Loucy (cell line): ENCODE data around the gene LRRC56.

Experiments used
- H2AFZ ChIP-seq: fragments of 200-600 bp; sonication (generic); 2 replicates; pipeline ENCODE4 v1.6.0; 2016; ENCODE audit warnings: antibody characterized with exemption, mild to moderate bottlenecking, low read length, moderate library complexity
- H3F3A ChIP-seq: fragments of 200-600 bp; 2 replicates; pipeline ENCODE4 v1.6.0; 2016; ENCODE audit warnings: antibody characterized with exemption, low read depth, mild to moderate bottlenecking
- H3K27me3 ChIP-seq: fragments of 200-600 bp; sonication (generic); 2 replicates; pipeline ENCODE4 v1.6.1; 2014; ENCODE audit warnings: low read length, mild to moderate bottlenecking; ENCODE audit not compliant: insufficient read depth, poor library complexity, severe bottlenecking
- H3K36me3 ChIP-seq: fragments of 200-600 bp; sonication (generic); 2 replicates; pipeline ENCODE4 v1.6.1; 2016; ENCODE audit warnings: low read length; ENCODE audit not compliant: insufficient read depth
- H3K4me1 ChIP-seq: fragments of 200-600 bp; sonication (generic); 2 replicates; pipeline ENCODE4 v1.5.1; 2014; ENCODE audit warnings: low read length, mild to moderate bottlenecking; ENCODE audit not compliant: insufficient read depth, poor library complexity, severe bottlenecking
- H3K4me2 ChIP-seq: fragments of 200-600 bp; sonication (generic); 2 replicates; pipeline ENCODE4 v1.6.0; 2014; ENCODE audit warnings: antibody characterized with exemption, low read length, low read depth, mild to moderate bottlenecking; ENCODE audit not compliant: poor library complexity, severe bottlenecking
- H3K4me3 ChIP-seq: fragments of 200-600 bp; sonication (generic); 2 replicates; pipeline ENCODE4 v1.5.1; 2014; ENCODE audit warnings: low read length, mild to moderate bottlenecking, mixed read lengths; ENCODE audit not compliant: poor library complexity, severe bottlenecking
- H3K79me2 ChIP-seq: fragments of 200-600 bp; sonication (generic); 2 replicates; pipeline ENCODE4 v1.6.1; 2014; ENCODE audit warnings: low read length; ENCODE audit not compliant: insufficient read depth
- H3K9ac ChIP-seq: fragments of 200-600 bp; sonication (generic); 2 replicates; pipeline ENCODE4 v1.6.0; 2014; ENCODE audit warnings: mild to moderate bottlenecking, low read depth, low read length, moderate library complexity; ENCODE audit not compliant: poor library complexity, severe bottlenecking
- H3K9me2 ChIP-seq: fragments of 200-600 bp; sonication (generic); replicated peaks from 2 replicates; pipeline ENCODE4 v1.6.1; 2016; ENCODE audit warnings: low read depth, low read length, mixed read lengths
- H3K9me3 ChIP-seq: fragments of 200-600 bp; sonication (generic); 2 replicates; pipeline ENCODE4 v1.6.1; 2014; ENCODE audit warnings: mild to moderate bottlenecking, antibody characterized with exemption, low read length, low read depth; ENCODE audit not compliant: insufficient read depth
- H4K20me1 ChIP-seq: fragments of 200-600 bp; sonication (generic); 2 replicates; pipeline ENCODE4 v1.6.0; 2014; ENCODE audit warnings: antibody characterized with exemption, low read length, mild to moderate bottlenecking; ENCODE audit not compliant: insufficient read depth, poor library complexity, severe bottlenecking
- CTCF ChIP-seq: fragments of 200-600 bp; sonication (generic); conservative IDR thresholded peaks from 2 replicates; pipeline ENCODE4 v1.5.1; 2014; ENCODE audit warnings: mild to moderate bottlenecking, antibody characterized with exemption, low read length
- EZH2phosphoT487 ChIP-seq: fragments of 200-600 bp; IDR thresholded peaks from 2 replicates; pipeline ENCODE4 v1.6.1; 2018; ENCODE audit warnings: antibody characterized with exemption, mild to moderate bottlenecking, moderate library complexity, borderline replicate concordance

The LRRC56 gene

GRCh38 chr11:581342-581741 lies 44.0 kb downstream of the LRRC56 start:
- Histone ChIP-seq H3K4me1 (peaks cover 30% of the 10 kb centered on the region), H3K4me2 (peak overlapping the region; percentile 3), H3K36me3 (peaks cover 37% of the 10 kb centered on the region; the same call in 1 of the 2 replicates), H2AFZ (no peak overlapping the region), H3K4me3 (no peak overlapping the region), H4K20me1 (peaks cover 68% of the 10 kb centered on the region), H3K9me2 (no peaks in the 10 kb centered on the region), H3K9me3 (no peaks in the 10 kb centered on the region), H3F3A (no peaks in the 10 kb centered on the region), H3K79me2 (peaks cover 81% of the 10 kb centered on the region), H3K27me3 (no peaks in the 10 kb centered on the region), H3K9ac (no peak overlapping the region)
- TF ChIP-seq CTCF: no peak
- TF ChIP-seq EZH2phosphoT487: no peak

GRCh38 chr11:581752-582151 lies 44.4 kb downstream of the LRRC56 start:
- no peak for TF ChIP-seq CTCF
- no peak for TF ChIP-seq EZH2phosphoT487
- H2AFZ ChIP-seq: no peak overlapping the region
- H3F3A ChIP-seq: no peaks in the 10 kb centered on the region
- no peaks in the 10 kb centered on the region for H3K9me2 ChIP-seq
- H3K4me1 ChIP-seq: peaks cover 30% of the 10 kb centered on the region
- no peak overlapping the region for H3K4me2 ChIP-seq
- H3K4me3 ChIP-seq: no peak overlapping the region
- H3K9me3 ChIP-seq: no peaks in the 10 kb centered on the region
- peaks cover 67% of the 10 kb centered on the region for H4K20me1 ChIP-seq
- H3K9ac ChIP-seq: no peak overlapping the region
- no peaks in the 10 kb centered on the region for H3K27me3 ChIP-seq
- H3K79me2 ChIP-seq: peaks cover 79% of the 10 kb centered on the region
- peaks cover 42% of the 10 kb centered on the region; the same call in 1 of the 2 replicates for H3K36me3 ChIP-seq

GRCh38 chr11:584287-584686 lies 47.0 kb downstream of the LRRC56 start:
- Histone ChIP-seq H3K79me2 (peaks cover 69% of the 10 kb centered on the region), H4K20me1 (peaks cover 44% of the 10 kb centered on the region), H2AFZ (no peak overlapping the region), H3K27me3 (no peaks in the 10 kb centered on the region), H3K9ac (no peak overlapping the region), H3K9me2 (no peaks in the 10 kb centered on the region), H3F3A (no peaks in the 10 kb centered on the region), H3K4me1 (peaks cover 12% of the 10 kb centered on the region), H3K36me3 (peaks cover 65% of the 10 kb centered on the region; the same call in 1 of the 2 replicates), H3K9me3 (no peaks in the 10 kb centered on the region), H3K4me3 (no peak overlapping the region), H3K4me2 (no peak overlapping the region)
- TF ChIP-seq CTCF: no peak
- no peak for TF ChIP-seq EZH2phosphoT487
